Testis (tissue), 3 donors: ENCODE results near the gene COX6B1. TPM values are rescaled to one million over a fixed set of nuclear protein-coding genes. Genes with fewer than 3 reads are reported as not detected.
"Not testable (repeated sequence)": the region's sequence is repeated elsewhere in the genome, so short reads cannot be mapped to it uniquely, and the experiment has no call there.

ENCODE experiments used
- DNase-seq: peaks from one replicate; pipeline ENCODE4 v3.0.0-alpha.2; 2019
- H3K27ac ChIP-seq, 2 donors: fragments of 200-600 bp; sonication (generic); one replicate each; pipeline ENCODE4 v1.5.1; 2019
- H3K27me3 ChIP-seq: fragments of 200-600 bp; sonication (generic); one replicate; pipeline ENCODE4 v1.5.1; 2019
- H3K36me3 ChIP-seq: fragments of 200-600 bp; sonication (generic); one replicate; pipeline ENCODE4 v1.5.1; 2017; ENCODE audit warnings: low read depth; ENCODE audit errors: missing control alignments
- H3K4me1 ChIP-seq: fragments of 200-600 bp; sonication (generic); one replicate; pipeline ENCODE4 v1.5.1; 2019
- H3K4me3 ChIP-seq, 2 donors: fragments of 200-600 bp; sonication (generic); one replicate each; pipeline ENCODE4 v1.5.1; 2017 to 2019
- H3K9me3 ChIP-seq: fragments of 200-600 bp; sonication (generic); one replicate; pipeline ENCODE4 v1.5.1; 2017
- POLR2A ChIP-seq: fragments of 450-650 bp; IDR thresholded peaks from one replicate; pipeline ENCODE4 v1.6.1; 2017; ENCODE audit warnings: antibody characterized with exemption, mild to moderate bottlenecking, moderate library complexity
- WGBS, 2 donors: methylation state at CpG; one replicate each; pipeline ENCODE4 v1.1.5; 2018; 5-methylcytosine and 5-hydroxymethylcytosine counted together
- intact Hi-C: fragments of 100-400 bp; cut with DNase I; formaldehyde crosslinking; loops from one replicate; pipeline ENCODE4 v1.15.1; 2023; ENCODE audit warnings: low total_unique reads
- polyA plus RNA-seq: library from polyadenylated mRNA; stranded (reverse); fragments of 350-450 nt; fragmentation: Illumina TruSeq; extraction: RNeasy Lipid Tissue Mini Kit (QIAGEN cat#74804); gene quantifications from one replicate; pipeline ENCODE4 v1.2.3, GENCODE V29; 2014; ENCODE audit warnings: low read depth, low replicate concordance; ENCODE audit not compliant: insufficient read depth
- total RNA-seq, 2 donors: library from RNA; depleted of rRNA; stranded (reverse); fragments of >200 nt; gene quantifications; one replicate each; pipeline ENCODE4 v1.2.3, GENCODE V29; 2016
- TF ChIP-seq, protein P1 (sequence below), 3 experiments: fragments of 450-650 bp in 2 of 3; fragments of 200-600 bp in 1 of 3; sonication (generic) in 1 of 3; IDR thresholded peaks; one replicate each; pipeline ENCODE4 v1.5.1; 2016 to 2019; ENCODE audit warnings: antibody characterized with exemption in 3 of 3, mild to moderate bottlenecking in 2 of 3, moderate library complexity in 1 of 3

The COX6B1 gene
- total and polyA plus RNA-seq, 3 donors from 2014 or later, result 198 to 322 (median 262) TPM

DNA sequence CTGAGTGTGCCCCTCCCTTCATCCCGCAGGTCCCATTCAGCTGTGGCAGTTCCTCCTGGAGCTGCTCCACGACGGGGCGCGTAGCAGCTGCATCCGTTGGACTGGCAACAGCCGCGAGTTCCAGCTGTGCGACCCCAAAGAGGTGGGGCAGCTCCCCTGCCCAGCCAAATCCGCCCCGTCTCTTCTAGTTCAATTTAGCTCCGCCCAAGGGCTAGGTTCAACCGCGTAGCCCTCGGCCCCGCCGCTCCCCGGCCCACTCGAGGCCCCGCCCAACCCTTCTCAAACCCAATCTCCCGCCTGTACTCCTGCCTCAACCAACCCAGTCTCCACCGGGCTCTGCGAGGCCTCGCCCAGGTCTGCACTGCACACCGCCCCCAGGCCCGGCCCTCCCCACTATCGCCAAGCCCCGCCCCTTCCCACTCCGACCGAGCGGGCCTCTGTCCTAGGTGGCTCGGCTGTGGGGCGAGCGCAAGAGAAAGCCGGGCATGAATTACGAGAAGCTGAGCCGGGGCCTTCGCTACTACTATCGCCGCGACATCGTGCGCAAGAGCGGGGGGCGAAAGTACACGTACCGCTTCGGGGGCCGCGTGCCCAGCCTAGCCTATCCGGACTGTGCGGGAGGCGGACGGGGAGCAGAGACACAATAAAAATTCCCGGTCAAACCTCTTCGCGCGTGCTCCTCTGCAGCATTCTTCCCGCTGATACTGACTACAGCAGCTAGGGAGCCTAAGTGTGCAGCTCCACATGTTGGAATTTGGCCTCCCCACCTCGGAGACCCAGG is 3.7 kb upstream of the COX6B1 start:
- intact Hi-C loops, result loop anchor here (10.0 kb wide), 1 partner anchor 100 kb away; the partner anchor contains the start of gene TMEM147
- H3K36me3 ChIP-seq, result no peaks in the 10 kb centered on the region
- H3K9me3 ChIP-seq, result no peaks in the 10 kb centered on the region
- peak overlapping the region; percentile 60 to 61 for H3K4me3 ChIP-seq
- TF ChIP-seq POLR2A, result no peak
- TF ChIP-seq, protein P1, sequence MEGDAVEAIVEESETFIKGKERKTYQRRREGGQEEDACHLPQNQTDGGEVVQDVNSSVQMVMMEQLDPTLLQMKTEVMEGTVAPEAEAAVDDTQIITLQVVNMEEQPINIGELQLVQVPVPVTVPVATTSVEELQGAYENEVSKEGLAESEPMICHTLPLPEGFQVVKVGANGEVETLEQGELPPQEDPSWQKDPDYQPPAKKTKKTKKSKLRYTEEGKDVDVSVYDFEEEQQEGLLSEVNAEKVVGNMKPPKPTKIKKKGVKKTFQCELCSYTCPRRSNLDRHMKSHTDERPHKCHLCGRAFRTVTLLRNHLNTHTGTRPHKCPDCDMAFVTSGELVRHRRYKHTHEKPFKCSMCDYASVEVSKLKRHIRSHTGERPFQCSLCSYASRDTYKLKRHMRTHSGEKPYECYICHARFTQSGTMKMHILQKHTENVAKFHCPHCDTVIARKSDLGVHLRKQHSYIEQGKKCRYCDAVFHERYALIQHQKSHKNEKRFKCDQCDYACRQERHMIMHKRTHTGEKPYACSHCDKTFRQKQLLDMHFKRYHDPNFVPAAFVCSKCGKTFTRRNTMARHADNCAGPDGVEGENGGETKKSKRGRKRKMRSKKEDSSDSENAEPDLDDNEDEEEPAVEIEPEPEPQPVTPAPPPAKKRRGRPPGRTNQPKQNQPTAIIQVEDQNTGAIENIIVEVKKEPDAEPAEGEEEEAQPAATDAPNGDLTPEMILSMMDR (IDR thresholded peaks at IDR 0.05), result no peak
- H3K27ac ChIP-seq, result peak overlapping the region; percentile 60 to 78
- DNase-seq, result peak; percentile 94
- peaks cover 8% of the 10 kb centered on the region for H3K4me1 ChIP-seq
- no peaks in the 10 kb centered on the region for H3K27me3 ChIP-seq
- 0 to 1% methylated on average over 24 to 60 of the region's 60 CpGs for WGBS, 2 donors

DNA sequence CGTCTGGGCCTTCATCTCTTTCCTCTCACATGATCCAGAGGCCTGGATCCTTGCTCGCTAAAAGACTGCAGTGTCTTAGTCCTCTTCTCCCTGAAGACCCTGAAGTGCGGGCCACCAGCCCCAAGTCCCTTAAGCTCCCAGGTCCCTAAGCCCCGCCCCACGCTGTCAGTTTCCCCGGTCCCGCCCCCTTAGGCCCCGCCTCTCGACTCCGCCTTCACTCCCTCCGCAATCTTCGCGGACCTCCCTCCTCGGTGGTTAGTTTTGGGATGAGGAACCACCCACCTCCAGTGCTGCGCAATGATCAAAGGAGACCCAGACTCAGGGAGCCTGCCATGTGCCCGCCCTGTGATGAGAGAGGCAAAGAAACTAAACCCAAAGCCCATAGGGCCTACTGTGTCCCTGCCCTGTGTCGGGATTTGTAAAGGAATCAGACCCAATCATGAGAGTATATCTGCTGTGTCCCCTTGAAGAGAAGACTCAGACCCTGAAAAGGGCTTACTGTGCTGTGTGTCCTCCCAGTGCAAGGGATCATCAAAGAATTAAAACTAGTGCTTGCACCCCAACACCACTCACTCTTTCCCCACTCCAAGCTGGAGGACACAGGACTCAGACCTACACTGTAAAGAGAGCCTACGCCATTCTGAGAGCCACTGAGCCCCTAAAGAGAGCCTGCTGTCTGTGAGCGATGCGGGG is 3.0 kb upstream of the COX6B1 start:
- Histone ChIP-seq H3K36me3 (no peaks in the 10 kb centered on the region), H3K9me3 (no peaks in the 10 kb centered on the region), H3K27ac (peak overlapping the region; percentile 60 to 78), H3K4me3 (peak overlapping the region; percentile 60 to 61), H3K4me1 (peaks cover 8% of the 10 kb centered on the region), H3K27me3 (no peaks in the 10 kb centered on the region)
- TF ChIP-seq, protein P1 (IDR thresholded peaks at IDR 0.05), result no peak
- no peak for TF ChIP-seq POLR2A
- intact Hi-C loops, result loop anchor here (10.0 kb wide), 1 partner anchor 100 kb away; the partner anchor contains the start of gene TMEM147
- WGBS, 2 donors, result 16 to 17% methylated on average over 14 to 20 of the region's 20 CpGs
- DNase-seq, result peak; percentile 84

DNA sequence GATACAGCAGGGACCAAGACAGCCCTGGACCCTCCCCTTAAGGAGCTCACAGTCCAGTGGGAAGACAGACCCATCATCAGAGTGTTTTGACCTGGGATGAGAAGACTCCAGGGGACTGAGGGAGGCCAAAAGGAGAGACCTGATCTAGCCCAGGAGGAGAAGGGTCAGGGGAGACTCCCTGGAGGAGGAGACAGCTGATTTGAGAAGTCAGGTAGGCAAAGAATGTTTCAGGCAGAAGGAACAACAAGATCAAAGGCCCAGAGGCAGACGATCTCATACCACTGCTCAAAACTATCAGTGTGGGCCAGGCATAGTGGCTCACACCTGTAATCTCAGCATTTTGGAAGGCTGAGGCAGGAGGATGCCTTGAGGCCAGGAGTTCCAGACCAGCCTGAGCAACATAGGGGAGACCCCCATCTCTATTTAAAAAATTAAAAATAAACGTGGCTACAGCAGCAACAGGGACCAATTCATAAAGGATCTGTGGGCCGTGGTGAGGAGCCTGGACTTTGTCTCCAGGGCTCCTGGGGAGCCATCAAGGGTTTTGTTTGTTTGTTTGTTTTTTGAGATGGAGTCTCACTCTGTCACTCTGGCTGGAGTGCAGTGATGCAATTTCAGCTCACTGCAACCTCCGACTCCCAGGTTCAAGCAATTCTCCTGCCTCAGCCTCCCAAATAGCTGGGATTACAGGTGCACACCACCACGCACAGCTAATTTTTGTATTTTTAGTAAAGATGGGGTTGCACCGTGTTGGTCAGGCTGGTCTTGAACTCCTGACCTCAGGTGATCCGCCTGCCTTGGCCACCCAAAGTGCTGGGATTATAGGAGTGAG is 2.2 kb upstream of the COX6B1 start:
- no peak for DNase-seq
- H3K4me3 ChIP-seq, result no peak overlapping the region
- H3K27me3 ChIP-seq, result no peaks in the 10 kb centered on the region
- WGBS, 2 donors, result 65 to 74% methylated on average over 7 of the region's 7 CpGs
- H3K9me3 ChIP-seq, result no peaks in the 10 kb centered on the region
- intact Hi-C loops, result loop anchor here (10.0 kb wide), 1 partner anchor 101 kb away; the partner anchor contains the start of gene TMEM147
- H3K36me3 ChIP-seq, result no peaks in the 10 kb centered on the region
- H3K4me1 ChIP-seq, result peaks cover 8% of the 10 kb centered on the region
- TF ChIP-seq, protein P1 (IDR thresholded peaks at IDR 0.05), result no peak
- no peak for TF ChIP-seq POLR2A
- peak overlapping the region in 1 of 2 donors; percentile 78 for H3K27ac ChIP-seq

DNA sequence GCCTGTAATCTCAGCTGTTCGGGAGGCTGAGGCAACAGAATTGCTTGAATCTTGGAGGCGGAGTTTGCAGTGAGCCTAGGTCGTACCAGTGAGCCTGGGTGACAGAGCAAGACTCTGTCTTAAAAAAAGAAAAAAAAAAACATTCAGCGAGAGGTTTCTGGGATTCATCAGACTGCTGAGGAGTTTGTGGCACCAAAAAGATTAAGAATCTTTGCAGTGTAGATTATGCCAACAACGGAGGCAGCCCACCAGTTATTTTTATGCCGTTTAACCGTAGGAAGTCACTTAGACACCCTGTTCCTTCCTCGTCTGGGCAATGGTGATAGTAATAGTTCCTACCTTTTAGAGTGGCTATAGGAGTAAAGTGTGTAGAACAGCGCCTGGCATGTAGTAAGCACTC is 2.5 kb downstream of the COX6B1 start:
- Histone ChIP-seq H3K36me3 (no peaks in the 10 kb centered on the region), H3K27ac (no peak overlapping the region), H3K27me3 (no peaks in the 10 kb centered on the region), H3K4me3 (no peak overlapping the region), H3K9me3 (no peaks in the 10 kb centered on the region), H3K4me1 (peaks cover 8% of the 10 kb centered on the region)
- no peak for DNase-seq
- intact Hi-C loops, result no loop called here
- no peak for TF ChIP-seq POLR2A
- TF ChIP-seq, protein P1 (IDR thresholded peaks at IDR 0.05), result no peak
- WGBS, 2 donors, result 67 to 79% methylated on average over 9 of the region's 9 CpGs

DNA sequence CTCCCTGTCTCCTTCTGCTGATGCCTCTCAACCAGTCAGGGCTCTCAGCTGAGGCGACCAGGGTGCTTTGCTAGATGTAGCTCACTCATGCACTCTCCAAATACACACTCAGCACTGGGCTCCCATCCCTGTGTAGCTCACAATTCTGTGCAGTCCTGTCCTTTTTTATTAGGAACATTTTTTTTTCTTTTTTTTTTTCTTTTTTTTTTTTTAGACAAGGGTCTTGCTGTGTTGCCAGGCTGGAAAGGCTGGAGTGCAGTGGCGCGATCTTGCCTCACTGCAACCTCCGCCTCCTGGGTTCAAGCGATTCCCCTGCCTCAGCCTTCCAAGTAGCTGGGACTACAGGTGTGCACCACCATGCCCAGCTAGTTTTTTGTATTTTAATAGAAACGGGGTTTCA is 6.7 kb downstream of the COX6B1 start:
- DNase-seq, H3K4me1 ChIP-seq, intact Hi-C loops, H3K9me3 ChIP-seq, H3K4me3 ChIP-seq, H3K27me3 ChIP-seq, H3K27ac ChIP-seq, H3K36me3 ChIP-seq: not testable (repeated sequence)
- WGBS, 2 donors, result 97 to 98% methylated on average over 4 to 6 of the region's 6 CpGs
